GM19463 (cell line): ENCODE measurements around the gene WBP1.
A peak's percentile ranks its signal among the peaks of the same experiment; 100 is the strongest.
"Not testable (repeated sequence)": the region's sequence is repeated elsewhere in the genome, so short reads cannot be mapped to it uniquely, and the experiment has no call there.

Experiments used
- ATAC-seq: cut with Tn5 transposase; IDR thresholded peaks from one replicate; pipeline ENCODE4 v1.9.1; 2021; ENCODE audit warnings: mild to moderate bottlenecking, moderate library complexity; ENCODE audit not compliant: unreplicated experiment

WBP1 gene

DNA sequence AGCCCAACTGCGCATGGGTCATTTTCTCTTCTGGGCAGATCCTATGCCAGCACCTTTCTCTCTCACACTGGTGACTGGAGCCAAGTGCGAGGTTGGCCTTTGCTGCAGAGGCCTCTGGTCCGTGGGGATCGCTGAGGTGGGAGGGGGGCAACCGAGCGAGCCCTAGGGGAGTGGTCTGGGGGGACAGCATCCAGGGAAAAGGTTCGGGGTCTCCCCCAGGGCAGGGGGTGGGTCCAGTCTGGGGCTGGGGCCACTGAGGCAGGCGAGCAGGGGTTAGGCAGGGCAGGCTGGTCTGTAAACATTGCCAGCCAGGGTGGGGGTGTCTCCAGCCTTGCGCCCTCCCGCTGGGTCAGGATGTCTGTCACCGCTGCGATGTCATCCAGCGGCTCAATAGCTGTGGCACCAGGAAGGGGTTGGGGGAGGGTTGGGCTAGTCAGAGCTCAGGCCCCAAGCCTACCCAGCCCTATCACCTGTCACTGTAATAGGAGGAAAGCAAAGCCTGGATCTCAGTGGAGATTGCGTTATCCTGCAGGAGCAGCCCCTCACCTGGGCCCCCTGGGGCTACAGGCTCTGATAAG, 32.0 kb upstream of the WBP1 start:
- ATAC-seq = no peak

DNA sequence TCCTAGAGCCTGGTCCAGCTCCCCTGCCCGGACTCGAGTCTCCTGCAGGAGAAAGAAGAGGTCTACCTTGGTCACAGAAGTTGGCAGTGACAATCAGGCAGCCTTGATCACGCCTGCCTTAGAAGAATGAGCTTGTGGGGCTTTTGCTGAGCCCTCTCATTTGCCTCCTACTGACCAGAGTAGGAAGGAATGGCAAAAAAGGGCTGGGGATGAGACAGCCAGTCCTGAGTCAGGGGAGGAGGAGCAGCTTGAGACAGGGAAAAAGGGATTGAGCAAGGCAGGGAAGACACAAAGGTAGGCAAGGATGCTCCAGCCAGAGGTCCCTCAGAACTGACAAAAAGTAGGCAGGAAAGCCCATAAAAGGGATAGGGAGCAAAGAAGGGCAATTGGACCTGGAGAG, 30.7 kb upstream of the WBP1 start:
- ATAC-seq = no peak

DNA sequence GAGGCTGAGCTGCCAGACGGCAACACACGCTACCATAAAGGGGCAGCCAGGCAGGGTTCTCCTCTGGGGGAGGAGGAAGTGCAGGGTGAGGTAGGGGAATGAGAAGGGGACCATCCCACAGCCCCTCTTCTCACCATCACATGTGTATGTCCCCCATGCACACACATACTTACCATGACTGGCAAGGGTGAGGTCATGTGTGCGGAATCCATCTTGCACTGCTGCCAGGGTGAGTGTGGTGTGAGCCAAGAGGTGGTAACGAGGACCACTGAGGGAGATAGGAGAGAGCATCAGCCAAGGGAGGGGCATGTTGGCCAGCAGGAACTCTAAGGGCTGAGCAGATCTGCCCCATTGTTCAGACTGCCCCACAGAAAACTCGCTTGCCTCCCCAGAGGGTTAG, 29.6 kb upstream of the WBP1 start:
- no peak for ATAC-seq

DNA sequence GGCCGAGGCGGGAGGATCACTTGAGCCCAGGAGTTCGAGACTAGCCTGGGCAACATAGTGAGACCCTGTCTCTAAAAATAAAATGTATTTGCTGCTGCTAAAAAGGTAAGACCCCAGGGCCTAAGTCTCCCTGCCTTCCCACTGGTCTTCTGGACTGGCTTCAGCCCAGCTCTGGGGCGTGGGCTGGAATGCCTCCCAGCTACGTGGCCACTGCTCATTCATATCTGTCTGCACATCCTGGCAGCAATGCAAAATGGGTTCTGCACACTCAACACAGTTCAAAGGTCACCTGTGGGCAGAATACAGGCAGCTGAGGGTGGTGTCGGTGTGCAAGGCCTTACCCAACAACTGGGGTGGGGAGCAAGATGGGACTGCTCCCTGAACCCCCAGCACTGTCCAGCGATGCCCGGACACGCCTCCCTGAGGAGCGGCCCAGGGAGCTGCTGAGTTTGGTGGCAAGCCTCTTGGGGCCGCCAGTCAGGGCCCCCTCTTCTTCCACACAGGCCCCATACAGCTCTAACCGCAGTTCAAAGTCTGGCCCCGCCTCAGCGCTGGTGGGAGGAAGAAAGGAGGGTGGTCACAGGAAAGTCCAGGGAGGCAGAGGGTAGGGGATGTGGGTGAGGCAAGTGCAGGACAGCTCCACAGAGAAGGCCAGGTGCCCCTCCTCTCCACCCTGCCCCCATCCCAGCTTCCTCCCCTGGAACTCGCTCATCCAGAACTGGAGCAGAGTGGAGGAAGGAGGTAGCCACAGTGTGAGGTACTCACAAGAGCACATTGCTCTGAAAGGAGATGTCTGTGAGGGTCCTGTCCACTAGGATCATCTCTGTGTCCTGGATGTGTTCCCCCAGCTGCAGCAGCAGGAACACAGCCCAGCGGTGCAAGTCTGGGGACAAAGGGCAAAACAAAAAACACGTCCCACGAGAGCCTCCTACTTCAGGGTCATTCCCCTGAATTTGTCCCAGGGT, 28.5 kb upstream of the WBP1 start:
- no peak for ATAC-seq

DNA sequence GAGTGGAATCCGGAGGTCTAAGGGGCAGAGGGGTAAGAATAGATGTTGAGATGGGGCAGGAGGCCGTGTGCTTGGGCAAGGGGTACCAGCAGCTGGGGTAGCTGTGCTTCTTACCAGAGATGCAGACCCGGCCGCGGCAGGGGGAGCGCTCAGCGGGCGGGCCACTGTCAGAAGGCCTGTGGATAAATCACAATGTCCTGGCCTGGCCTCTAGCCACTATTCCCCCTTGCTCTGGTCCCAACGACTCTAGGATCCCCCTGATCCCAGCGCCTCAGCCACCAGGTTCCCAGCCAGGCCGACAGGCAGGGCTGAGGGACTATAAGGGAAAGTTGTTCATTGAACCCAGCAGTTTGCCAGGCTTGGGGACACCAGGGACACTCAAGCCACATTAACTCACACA, 27.7 kb upstream of the WBP1 start:
- ATAC-seq = no peak

DNA sequence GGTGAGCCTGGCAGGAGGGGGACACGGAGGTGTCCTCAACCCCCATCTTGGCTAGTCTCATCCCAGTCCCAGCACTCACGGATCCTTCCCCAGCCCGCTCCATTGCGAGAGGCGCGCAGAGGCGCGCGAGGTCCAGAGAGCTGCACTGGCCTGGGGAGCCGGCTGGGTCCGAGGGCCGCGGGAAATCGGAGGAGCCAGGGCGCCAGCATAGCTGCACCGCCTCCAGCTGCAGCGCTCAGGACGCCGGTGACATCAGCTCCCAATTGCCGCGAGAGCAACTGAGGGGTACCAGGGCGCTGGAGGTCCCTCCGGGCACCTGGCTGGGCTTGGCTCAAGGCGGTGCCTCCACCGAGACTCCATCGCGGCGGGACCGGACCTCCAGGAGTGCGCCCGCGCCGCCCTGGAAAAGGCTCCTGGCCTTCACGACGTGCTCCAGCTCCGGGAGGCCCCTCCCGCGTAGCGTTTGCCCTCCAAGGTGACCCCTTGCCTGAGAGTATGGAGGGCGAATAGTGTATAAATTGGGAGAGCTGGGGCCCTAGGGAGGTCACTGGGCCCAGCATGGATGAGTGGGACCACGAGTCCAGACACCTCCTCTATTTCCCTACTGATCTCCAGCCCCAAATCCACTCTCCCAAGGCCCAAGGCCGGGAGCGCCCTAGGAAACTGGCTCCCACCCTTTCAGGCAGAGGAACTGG, 22.0 kb upstream of the WBP1 start:
- no peak for ATAC-seq

DNA sequence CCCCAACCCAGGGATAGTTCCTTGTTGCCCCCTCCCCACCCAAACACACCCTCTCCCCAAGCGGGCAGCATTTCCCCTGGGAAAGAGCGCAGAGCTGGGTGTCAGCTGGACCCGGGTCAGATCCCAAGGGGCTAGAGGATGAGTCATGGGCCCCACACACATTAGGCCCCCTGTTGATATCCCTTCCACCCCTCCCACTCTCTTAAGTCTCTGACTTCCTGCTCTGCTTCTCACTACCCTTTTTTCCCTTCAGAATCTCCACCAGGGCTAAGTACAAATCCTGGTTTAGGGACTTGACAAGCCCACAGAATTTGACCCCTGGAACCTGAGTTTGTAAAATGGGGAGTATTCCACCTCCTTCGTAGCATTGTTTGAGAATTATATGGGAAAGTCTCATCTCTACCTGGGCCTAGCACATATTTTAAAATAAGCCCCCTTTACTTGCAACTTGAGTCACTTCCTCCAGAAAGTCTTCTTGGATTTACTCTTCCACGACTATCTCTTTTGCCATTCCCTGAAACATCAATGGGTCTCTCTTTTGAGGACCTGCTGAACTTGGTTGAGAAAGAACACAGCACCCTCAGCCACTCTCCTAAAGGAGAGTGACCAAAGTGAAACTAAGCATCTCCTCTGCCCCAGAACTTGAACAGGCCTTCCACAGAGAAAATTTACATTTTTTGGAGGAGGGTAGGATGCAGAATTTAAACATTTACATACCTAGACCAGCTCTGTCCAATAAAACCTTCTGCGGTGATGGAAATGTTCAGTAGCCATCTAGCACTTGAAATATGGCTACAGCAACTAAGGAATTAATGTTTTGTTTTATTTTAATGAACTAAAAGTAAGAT, 21.2 kb upstream of the WBP1 start:
- ATAC-seq = no peak

DNA sequence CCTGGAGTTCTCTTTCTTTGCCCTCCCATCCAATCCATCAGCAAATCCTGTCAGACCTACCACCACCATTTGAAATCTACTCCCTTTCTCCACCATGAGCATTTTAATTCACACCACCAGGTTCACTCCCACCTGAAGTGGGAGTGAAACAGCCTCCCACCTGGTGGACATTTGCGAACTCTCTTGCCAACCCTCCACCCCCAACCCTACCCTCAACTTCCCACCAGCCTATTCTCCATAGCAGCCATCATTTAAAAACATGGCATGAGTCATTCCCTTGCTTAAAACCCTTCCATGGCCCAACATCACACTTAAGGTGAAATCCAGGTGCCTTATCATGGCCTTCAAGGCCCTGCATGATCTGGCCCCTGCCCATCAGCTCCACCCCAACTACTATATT, 20.0 kb upstream of the WBP1 start:
- ATAC-seq = no peak

DNA sequence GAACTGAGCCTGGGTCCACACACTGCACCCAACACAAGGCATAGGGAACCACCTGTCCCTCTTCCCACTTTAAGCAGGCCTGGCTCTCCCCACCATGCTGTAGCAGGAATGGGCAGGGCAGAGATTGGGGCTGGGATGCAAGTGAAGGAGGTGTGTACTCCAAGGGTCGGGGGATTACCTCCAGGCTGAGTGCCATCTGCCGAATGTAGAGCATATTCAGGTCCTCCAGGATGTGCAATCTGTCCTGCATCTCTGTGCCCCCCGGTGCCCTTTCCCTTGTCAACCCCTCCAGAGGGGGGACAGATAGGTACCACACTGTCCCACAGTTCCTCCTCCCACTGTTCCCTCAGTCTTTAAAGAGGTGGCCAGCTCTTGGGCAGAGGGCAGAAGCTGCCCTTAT, 18.9 kb upstream of the WBP1 start:
- ATAC-seq = no peak

DNA sequence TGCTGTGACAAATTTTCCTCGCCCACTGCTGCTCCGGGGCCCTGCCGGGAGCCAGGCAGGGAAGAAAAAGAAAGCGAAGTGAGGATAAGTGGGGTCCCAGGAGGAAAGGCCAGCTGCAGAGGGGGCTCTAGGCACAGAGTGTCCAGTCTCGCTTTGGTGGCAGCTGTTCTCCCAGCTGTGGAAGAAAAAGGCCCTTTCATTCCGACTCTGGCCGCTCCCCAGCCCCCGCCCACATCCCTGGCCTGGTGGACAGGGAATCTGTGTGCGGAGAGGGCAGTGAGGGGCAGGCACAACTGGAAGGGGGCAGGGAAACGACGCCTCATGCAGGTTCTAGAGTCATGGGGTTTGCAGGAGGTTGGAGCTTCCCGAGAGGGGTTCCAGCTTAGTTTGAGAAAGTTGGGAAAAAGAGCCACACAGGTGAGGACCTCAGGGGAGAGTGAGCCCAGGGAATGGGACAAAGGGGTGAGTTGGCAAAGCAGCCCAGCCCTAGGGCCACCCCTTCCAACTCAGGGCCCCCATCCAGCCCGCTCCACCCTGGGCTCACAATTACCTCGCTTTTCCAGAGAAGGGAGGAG, 18.3 kb upstream of the WBP1 start:
- no peak for ATAC-seq

DNA sequence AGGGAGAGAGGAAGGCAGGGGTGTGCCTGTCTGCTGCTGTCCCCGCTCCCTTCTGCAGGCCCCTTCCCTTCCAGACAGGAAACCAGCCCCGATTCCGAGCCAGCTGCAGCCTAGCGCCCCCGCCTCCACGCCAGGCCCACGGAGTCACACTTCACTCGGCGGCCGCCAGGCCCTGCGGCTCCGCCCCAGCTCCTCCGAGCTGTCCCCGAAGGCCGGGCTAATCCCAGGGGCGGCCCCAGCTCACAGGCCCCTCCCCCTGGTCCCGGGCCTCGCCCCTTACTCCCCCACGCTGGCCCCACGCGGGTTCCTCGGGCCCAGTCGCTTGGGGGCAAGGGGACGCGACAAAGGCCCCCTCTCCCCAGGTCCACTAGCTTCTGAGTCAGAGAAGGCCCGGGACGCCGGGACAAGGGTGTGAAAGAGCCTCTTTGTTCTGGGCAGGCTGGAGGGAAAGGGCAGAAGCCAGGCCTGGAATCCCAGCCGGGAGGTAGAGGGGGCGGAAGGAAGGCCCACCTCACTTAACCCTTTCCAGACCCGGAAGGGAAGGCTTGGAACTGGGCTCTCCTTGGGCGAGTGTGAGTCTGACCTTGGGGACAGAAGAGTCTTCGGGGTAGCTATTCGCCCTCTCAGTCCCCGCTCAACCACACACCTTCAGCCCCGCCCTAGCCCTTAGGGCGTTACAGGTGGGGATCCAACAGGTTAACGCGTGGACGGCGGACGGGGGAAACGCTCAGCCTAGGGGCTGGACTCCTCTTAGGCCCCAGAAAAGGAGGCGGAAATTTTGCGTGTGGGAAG, 17.7 kb upstream of the WBP1 start:
- peak; percentile 82 for ATAC-seq

DNA sequence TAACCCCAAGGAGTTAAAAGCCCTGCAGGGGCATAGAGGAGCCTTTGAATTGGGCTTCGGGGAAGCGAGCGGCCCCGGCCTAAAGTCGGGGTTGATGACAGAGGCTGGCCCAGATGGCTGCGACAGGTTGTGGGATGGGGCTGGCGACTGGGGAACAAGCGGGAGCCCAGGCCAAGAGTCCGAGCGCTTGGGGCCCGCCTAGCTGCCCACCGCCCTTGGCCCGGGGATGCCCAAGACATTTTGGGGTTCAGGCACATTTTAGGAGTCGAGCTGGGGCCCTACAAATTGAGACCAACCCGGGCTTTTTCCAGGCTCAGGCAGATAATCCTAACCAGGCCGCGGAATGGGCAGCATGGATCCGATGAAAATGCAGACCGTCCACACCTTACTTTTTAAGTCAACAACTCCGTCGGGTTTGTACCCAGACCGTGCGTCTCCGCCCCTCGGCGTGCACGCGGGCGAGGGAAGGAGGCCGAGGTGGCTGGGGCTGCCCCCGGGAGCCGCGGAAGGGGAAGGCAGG, 17.0 kb upstream of the WBP1 start:
- peak; percentile 20 for ATAC-seq

DNA sequence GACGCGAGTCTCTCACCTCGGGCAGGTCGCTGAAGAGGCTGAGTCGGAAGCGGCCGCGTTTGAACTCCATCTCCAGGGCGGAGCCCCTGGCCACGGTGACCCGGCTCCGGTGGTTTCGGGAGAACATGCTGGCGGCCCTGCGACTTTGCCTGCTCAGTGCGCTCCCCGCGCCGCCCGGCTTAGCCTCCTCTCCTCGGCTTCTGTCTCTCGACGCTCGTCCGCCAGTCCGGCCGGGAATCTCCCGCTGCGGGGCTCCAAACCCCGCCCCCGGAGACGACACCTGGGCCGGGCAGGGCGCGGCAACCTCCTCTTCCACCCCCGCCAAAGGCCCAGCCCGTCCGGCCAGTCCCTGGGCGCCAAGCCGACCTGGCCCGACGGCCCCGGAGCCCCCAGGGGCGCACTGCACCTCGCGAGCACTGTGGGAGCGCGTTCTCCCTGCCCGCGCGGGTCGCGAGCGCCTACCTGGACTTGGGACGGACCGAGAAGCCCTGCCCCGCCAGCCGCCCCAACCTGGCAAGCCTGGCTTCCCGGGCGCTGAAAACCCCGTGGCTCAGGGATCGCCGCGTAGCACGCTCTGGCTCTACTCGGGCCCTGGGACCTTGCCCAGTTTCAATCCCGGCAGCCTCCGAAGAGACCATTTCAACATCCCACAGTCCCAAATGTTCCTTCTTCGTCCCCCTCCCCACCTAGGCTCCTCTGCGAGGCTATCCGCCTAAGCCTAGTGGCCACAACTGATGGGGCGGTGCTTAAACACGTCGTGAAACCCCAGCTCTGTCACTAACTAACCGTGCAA, 16.4 kb upstream of the WBP1 start, which contains the start of gene RTKN:
Gene RTKN (minus strand): TSS at position 248 of the 793 bp plus-strand sequence. CDS start 121 bp downstream, at position 127.
- ATAC-seq = peak; percentile 40

DNA sequence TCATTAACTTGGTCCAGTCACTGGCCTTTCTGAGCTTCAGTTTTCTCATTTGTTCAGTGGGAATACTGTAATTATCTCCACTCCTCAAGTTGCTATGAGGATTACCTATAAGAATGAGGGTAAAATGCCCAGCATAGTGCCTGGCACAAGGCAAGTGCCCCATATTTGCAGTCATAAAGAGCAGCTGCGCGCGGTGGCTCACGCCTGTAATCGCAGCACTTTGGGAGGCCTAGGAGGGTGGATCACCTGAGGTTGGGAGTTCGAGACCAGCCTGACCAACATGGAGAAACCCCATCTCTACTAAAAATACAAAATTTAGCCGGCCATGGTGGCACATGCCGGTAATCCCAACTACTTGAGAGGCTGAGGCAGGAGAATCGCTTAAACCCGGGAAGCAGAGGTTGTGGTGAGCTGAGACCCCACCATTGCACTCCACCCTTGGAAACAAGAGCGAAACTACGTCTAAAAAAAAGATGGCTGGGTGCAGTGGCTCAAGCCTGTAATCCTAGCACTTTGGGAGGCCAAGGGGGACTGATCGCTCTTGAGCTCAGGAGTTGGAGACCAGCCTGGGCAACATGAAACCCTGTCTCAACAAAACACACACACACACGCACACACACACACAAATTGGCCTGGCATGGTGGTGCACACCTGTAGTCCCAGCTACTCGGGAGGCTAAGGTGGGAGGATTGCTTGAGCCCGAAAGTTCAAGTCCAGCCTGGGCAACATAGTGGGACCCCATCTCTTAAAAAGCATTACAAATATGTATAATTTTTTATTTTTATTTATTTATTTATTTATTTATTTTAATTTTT, 15.5 kb upstream of the WBP1 start:
- not testable (repeated sequence) for ATAC-seq

DNA sequence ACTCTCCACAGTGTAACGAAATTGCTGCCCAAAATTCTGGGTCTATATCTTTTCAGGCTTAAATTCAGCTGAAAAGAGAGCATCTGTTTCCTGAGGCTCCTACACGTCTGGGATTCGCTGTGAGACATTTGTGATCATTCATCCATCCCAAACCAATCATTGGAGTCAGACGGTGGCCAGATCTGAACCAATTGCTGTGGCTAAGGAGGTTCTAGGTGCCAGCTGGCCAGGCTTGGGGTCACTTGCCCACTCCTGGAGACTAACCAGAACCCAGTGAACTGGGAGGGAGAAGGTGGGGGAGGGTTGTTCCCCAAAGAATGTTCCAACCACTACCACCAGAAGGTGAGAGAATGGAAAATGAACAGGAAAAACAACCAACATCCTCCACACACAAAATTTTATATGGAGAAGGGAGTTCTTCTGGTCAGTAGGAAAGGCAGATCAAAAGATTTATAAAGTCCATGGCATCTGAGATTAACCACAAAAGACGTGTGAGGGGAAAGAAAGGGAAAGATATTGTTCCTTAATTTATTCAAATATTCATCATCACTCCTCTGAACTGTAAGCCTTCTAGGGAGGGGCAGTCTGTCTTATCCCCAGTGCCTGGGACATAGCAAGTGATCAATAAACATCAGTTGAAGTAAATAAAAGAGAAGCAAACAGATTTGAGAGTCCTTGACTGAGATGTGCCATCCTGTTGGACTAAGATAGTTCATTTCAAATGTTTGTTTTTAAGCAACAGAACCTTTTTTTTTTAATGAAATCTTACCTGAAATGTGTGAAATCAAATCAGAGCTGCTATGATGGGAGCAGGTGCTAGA, 13.5 kb upstream of the WBP1 start:
- ATAC-seq = no peak

DNA sequence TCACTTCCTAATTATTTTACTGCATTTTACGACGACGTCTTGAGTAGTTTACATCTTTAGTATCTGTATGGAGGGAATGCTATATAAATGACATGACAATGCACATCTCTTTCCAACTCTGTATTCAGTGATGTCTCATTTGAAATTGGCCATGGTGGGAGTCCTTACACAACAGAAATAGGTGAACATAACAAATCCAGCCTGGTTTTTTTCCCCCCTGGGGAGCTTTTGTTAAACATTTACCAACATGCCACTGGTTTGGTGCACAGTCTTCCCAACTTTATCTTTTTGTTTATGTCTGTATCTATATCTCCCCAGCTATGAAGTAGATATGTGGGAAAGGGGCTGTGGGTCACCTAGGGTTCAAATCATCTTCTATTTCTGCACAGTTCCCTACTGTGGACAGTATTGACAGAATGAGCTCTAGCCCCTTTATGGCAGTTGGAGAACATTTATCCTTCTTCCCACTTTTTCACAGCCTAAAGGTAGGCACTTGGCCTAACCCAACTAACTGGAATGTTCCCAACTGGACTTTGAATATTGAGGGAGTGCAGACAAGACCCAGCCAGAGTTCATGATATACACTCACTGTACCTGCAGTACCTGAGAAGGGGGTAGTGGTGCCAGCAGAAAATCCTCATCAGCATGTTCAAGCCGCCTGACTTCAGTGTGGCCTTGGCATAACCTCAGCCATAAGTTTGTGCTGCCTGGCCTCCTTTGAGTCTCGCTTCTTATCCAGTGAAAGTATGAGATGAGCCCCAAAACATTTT, 10.8 kb upstream of the WBP1 start:
- no peak for ATAC-seq
